ENCODE measurements around the gene OTOF.

OTOF gene

GRCh38 chr2:26449278-26450030 lies 28.5 kb downstream of the OTOF start:
- no peak for DNase-seq

- DNase-seq = no peak
Measured at GRCh38 chr2:26448651-26449050, 29.3 kb downstream of the OTOF start.

GRCh38 chr2:26444236-26444635 lies 33.7 kb downstream of the OTOF start:
- no peak for DNase-seq

GRCh38 chr2:26442707-26443106 lies 35.2 kb downstream of the OTOF start:
- DNase-seq = no peak

GRCh38 chr2:26442301-26442700 lies 35.6 kb downstream of the OTOF start:
- no peak for DNase-seq

GRCh38 chr2:26438926-26439325 lies 39.0 kb downstream of the OTOF start:
- no peak for DNase-seq

- no peak for DNase-seq
Measured at GRCh38 chr2:26438526-26438925, 39.4 kb downstream of the OTOF start.

- no peak for DNase-seq
Measured at GRCh38 chr2:26435106-26435505, 42.8 kb downstream of the OTOF start.

GRCh38 chr2:26432859-26433258 lies 45.1 kb downstream of the OTOF start:
- DNase-seq = no peak

- no peak for DNase-seq
Measured at GRCh38 chr2:26432363-26432762, 45.6 kb downstream of the OTOF start.

- DNase-seq = no peak
Measured at GRCh38 chr2:26430826-26431225, 47.1 kb downstream of the OTOF start.

GRCh38 chr2:26429779-26430578 lies 47.9 kb downstream of the OTOF start:
- no peak for DNase-seq

- no peak for DNase-seq
Measured at GRCh38 chr2:26428846-26429245, 49.1 kb downstream of the OTOF start.

- no peak for DNase-seq
Measured at GRCh38 chr2:26424221-26424620, 53.7 kb downstream of the OTOF start.

GRCh38 chr2:26423750-26424149 lies 54.2 kb downstream of the OTOF start:
- DNase-seq = no peak

GRCh38 chr2:26422947-26423629 lies 54.8 kb downstream of the OTOF start:
- DNase-seq = no peak

GRCh38 chr2:26421961-26422360 lies 56.0 kb downstream of the OTOF start:
- no peak for DNase-seq

- DNase-seq = no peak
Measured at GRCh38 chr2:26414311-26414710, 63.6 kb downstream of the OTOF start.

GRCh38 chr2:26412091-26412673 lies 65.7 kb downstream of the OTOF start:
- peak; percentile 44 for DNase-seq

- DNase-seq = no peak
Measured at GRCh38 chr2:26411419-26411818, 66.5 kb downstream of the OTOF start.

GRCh38 chr2:26410764-26411243 lies 67.1 kb downstream of the OTOF start:
- no peak for DNase-seq

- DNase-seq = no peak
Measured at GRCh38 chr2:26409785-26410184, 68.1 kb downstream of the OTOF start.

GRCh38 chr2:26407526-26407925 lies 70.4 kb downstream of the OTOF start:
- no peak for DNase-seq
